Adipocyte (in vitro differentiated cells): Measurements from ENCODE around the gene UNCX.
"Not testable (repeated sequence)": the region's sequence is repeated elsewhere in the genome, so short reads cannot be mapped to it uniquely, and the experiment has no call there.

Experiments used
- DNase-seq: peaks from one replicate; pipeline ENCODE4 v3.0.0-alpha.2; 2015; ENCODE audit warnings: low read depth
- H3K27me3 ChIP-seq: replicated peaks from 2 replicates; pipeline ENCODE4 v1.7.0; 2013; ENCODE audit warnings: mild to moderate bottlenecking, low read length, moderate library complexity; ENCODE audit not compliant: control insufficient read depth, insufficient read depth
- H3K36me3 ChIP-seq: 2 replicates; pipeline ENCODE4 v1.7.0; 2013; ENCODE audit warnings: low read length, mild to moderate bottlenecking, moderate library complexity; ENCODE audit not compliant: control insufficient read depth, insufficient read depth, severe bottlenecking
- H3K4me1 ChIP-seq: 2 replicates; pipeline ENCODE4 v1.7.0; 2013; ENCODE audit warnings: mild to moderate bottlenecking, low read length, moderate library complexity; ENCODE audit not compliant: control insufficient read depth, insufficient read depth
- H3K4me3 ChIP-seq: 2 replicates; pipeline ENCODE4 v1.7.0; 2013; ENCODE audit warnings: mild to moderate bottlenecking, low read length, moderate library complexity
- H3K9ac ChIP-seq: 2 replicates; pipeline ENCODE4 v1.7.0; 2013; ENCODE audit warnings: mild to moderate bottlenecking, low read length, moderate library complexity
- H3K9me3 ChIP-seq: 2 replicates; pipeline ENCODE4 v1.7.0; 2013; ENCODE audit warnings: mild to moderate bottlenecking, low read length, moderate library complexity; ENCODE audit not compliant: control insufficient read depth

UNCX gene

DNA sequence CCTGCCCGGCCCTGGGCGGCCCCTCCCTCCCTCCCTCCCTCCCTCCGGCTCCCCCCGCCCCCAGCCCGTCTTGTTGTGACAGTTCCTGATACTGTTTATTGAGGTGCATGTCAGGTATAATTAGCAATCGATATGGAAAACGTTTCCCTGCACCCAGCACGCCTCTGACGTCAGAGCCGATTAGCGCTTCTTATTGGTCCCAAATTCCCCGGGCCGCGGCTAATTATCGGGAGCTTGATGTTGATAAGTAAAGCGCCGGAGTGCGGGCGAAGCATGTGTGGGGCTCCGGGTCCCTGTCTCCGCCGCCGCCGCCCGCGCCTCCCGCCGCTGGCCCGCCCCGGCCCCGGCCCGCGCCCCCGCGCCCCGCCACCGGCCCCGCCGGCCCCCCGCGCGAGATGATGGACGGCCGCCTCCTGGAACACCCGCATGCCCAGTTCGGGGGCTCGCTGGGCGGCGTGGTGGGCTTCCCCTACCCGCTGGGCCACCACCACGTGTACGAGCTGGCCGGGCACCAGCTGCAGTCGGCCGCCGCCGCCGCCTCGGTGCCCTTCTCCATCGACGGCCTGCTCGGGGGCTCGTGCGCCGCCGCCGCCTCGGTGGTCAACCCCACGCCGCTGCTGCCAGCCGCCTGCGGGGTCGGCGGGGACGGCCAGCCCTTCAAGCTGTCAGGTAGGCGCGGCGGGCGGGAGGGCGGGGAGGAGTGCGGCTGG, at the start of gene UNCX:
UNCX (plus strand) TSS at position 250 of the 710 bp plus-strand sequence; CDS start at position 396, 146 bp downstream.
- no peak for DNase-seq
- H3K4me3 ChIP-seq = no peak within 1 kb of the TSS

DNA sequence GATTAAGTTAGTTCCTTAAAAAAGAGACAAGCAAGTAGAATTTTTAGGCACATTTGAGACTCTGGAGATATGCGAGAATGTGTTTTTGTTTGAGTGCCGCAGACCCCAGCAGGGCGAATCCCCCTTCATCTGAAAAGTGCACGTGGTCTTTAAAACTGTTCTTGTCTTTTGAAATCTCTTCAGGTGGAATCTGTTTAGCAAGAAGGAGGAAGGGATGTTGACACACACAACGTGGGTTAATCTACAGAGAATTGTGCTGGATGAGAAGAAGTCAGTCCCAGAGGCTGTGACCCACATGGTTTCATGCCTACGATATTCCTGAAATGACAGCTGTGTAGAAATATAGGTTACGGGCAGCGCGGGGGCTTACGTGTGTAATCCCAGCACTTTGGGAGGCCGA, 45.5 kb upstream of the UNCX start:
- Histone ChIP-seq H3K27me3 (peaks cover 53% of the 10 kb centered on the region), H3K36me3 (no peaks in the 10 kb centered on the region), H3K4me3 (no peak overlapping the region), H3K9ac (no peak overlapping the region), H3K4me1 (no peaks in the 10 kb centered on the region), H3K9me3 (no peaks in the 10 kb centered on the region)
- DNase-seq = no peak

More for the DNA sequence above, at the start of gene UNCX:
- H3K4me1 ChIP-seq = no peaks in the 10 kb centered on the region
- H3K27me3 ChIP-seq = peaks cover 55% of the 10 kb centered on the region
- H3K9me3 ChIP-seq = no peaks in the 10 kb centered on the region
- no peaks in the 10 kb centered on the region for H3K36me3 ChIP-seq
- no peak within 1 kb of the TSS for H3K9ac ChIP-seq

GRCh38 chr7:1188720-1189294, 43.9 kb upstream of the UNCX start:
- DNase-seq = no peak
- H3K9ac ChIP-seq = no peak overlapping the region
- H3K4me3 ChIP-seq = no peak overlapping the region
- H3K27me3 ChIP-seq = peaks cover 54% of the 10 kb centered on the region
- H3K9me3 ChIP-seq = no peaks in the 10 kb centered on the region
- no peaks in the 10 kb centered on the region for H3K36me3 ChIP-seq
- no peaks in the 10 kb centered on the region for H3K4me1 ChIP-seq

- DNase-seq = no peak
- peaks cover 55% of the 10 kb centered on the region for H3K27me3 ChIP-seq
- no peak overlapping the region for H3K9ac ChIP-seq
- no peaks in the 10 kb centered on the region for H3K36me3 ChIP-seq
- no peak overlapping the region for H3K4me3 ChIP-seq
- H3K9me3 ChIP-seq = no peaks in the 10 kb centered on the region
- H3K4me1 ChIP-seq = no peaks in the 10 kb centered on the region
These were observed 42.5 kb upstream of the UNCX start for GRCh38 chr7:1189986-1190772.

DNA sequence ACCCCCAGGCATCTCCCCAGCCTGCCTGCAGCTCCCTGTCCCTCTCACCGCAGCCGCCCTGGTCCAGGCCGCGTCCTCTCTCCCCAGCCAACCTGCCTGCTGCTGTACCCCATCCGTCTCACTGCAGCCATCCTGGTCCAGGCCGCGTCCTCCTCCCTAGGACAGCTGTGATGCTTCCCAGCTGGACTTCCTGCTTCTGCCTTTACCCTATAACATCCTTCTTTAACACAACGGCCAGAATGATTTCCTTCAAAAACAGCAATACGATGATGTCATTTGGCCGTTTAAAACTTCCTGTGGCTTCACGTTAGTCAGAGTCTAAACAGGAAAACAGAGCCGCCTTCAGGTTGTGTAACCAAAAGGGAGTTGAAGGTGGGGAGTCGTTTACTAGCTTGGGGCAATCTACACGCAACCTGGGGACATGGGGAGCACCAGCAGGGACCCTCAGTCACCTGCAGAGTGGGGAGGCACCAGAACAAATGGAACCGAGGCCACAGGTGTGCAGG, 40.4 kb upstream of the UNCX start:
- H3K27me3 ChIP-seq = peaks cover 42% of the 10 kb centered on the region
- H3K36me3 ChIP-seq = no peaks in the 10 kb centered on the region
- H3K9ac ChIP-seq = no peak overlapping the region
- H3K4me3 ChIP-seq = no peak overlapping the region
- DNase-seq = peak; percentile 19
- no peaks in the 10 kb centered on the region for H3K4me1 ChIP-seq
- H3K9me3 ChIP-seq = no peaks in the 10 kb centered on the region

DNA sequence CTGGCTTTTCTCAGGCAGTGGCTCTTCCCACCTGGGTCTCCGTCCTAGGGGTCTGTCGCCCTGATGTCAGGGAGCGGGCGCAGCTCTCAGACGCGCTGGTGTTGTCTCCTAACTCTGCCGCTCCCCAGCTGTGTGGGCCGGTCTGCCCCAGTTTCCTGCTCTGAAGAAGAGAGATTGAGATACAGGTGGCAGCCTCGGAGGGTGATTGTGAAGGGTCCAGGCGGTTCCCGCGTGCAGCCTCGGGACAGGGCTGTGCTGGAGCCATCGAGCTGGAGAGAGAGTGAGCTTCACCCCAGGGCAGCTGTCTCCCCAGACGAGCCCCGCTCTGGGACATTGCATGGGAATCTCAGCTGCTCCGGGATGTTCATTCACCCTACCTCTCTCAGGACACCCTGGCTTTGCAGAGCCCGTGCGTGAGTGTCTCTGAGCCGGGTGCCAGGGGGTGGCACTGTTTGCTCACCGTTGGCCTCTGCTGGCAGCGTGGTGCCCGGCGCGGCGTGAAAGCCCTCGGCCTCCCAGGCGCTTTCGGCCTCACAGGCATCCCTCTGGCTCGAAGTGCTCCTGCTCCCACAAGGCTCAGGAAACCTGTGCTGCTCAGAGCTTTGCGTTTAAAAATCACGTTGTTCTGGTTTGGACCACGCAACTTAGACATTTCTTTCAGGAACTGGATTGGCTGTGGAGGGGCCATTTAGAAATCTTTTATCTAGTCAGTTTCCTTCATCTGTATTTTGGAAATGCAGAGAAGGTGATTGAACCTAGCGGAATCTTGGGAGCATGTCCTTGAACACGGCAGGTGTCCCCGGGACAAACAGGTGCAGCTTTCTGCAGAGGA, 38.9 kb upstream of the UNCX start:
- Histone ChIP-seq H3K27me3 (peaks cover 29% of the 10 kb centered on the region), H3K4me3 (no peak overlapping the region), H3K9ac (no peak overlapping the region), H3K9me3 (no peaks in the 10 kb centered on the region), H3K4me1 (peaks cover 12% of the 10 kb centered on the region), H3K36me3 (no peaks in the 10 kb centered on the region)
- DNase-seq = peak; percentile 71

- not testable (repeated sequence) for H3K4me3 ChIP-seq, H3K36me3 ChIP-seq, DNase-seq, H3K9ac ChIP-seq, H3K9me3 ChIP-seq
- Histone ChIP-seq H3K27me3 (peaks cover 29% of the 10 kb centered on the region), H3K4me1 (peaks cover 12% of the 10 kb centered on the region)
These were observed 36.2 kb upstream of the UNCX start for GRCh38 chr7:1196441-1196840.

DNA sequence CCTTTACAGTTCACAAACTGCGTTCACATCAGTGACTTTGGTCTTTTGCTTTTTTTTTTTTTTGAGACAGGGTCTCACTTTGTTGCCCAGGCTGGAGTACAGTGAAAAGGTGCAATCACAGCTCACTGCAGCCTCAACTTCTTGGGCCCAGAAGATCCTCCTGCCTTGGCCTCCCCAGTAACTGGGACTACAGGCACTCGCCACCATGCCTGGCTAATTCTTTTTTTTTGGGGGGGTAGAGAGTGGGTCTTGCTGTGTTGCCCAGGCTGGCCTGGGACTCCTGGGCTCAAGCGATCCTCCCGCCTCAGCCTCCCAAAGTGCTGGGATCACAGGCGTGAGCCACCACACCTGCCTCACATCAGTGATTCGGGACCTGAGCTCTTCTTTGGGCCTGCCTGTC, 35.7 kb upstream of the UNCX start:
- Histone ChIP-seq H3K9ac (no peak overlapping the region), H3K4me1 (peaks cover 12% of the 10 kb centered on the region), H3K27me3 (peaks cover 34% of the 10 kb centered on the region), H3K9me3 (no peaks in the 10 kb centered on the region), H3K4me3 (no peak overlapping the region), H3K36me3 (no peaks in the 10 kb centered on the region)
- DNase-seq = no peak

- peaks cover 12% of the 10 kb centered on the region for H3K4me1 ChIP-seq
- peaks cover 35% of the 10 kb centered on the region for H3K27me3 ChIP-seq
- H3K9ac ChIP-seq = no peak overlapping the region
- no peak overlapping the region for H3K4me3 ChIP-seq
- H3K9me3 ChIP-seq = no peaks in the 10 kb centered on the region
- H3K36me3 ChIP-seq = no peaks in the 10 kb centered on the region
- peak; percentile 56 for DNase-seq
These were observed 34.6 kb upstream of the UNCX start for GRCh38 chr7:1197997-1198625.

DNA sequence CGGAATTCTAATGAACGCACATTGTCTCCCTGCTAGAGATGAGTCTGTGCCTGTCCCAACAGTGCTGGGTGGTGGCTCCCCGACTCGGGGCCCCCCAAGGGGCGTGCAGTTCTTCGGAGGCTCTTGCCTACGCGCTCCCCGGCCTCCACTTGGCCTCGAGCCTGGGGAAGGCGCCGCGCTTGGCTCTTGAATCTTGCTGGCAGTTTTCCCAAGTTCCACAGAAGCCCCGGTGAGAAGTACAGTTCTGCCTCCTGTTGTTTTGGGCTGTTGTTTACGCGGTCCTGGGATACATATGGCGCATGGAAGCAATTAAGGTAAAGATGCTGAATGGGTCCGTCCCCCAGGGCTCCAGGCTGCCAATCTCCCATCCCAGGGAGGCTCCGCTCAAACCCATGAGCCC, 32.6 kb upstream of the UNCX start:
- Histone ChIP-seq H3K9ac (no peak overlapping the region), H3K4me1 (peaks cover 16% of the 10 kb centered on the region), H3K9me3 (no peaks in the 10 kb centered on the region), H3K36me3 (no peaks in the 10 kb centered on the region), H3K27me3 (peaks cover 26% of the 10 kb centered on the region), H3K4me3 (no peak overlapping the region)
- peak; percentile 39 for DNase-seq
